ENCODE data around the gene CBX3. TPM values are rescaled to one million over a fixed set of nuclear protein-coding genes. Genes with fewer than 3 reads are reported as not detected.
"Not testable (repeated sequence)": the region's sequence is repeated elsewhere in the genome, so short reads cannot be mapped to it uniquely, and the experiment has no call there.

Gene CBX3
- total RNA-seq = 104 and 107 TPM in 2 replicates

GRCh38 chr7:26201247-26202018 lies at the start of gene CBX3:
Gene CBX3, plus strand, starts transcription at chr7:26201745. Its CDS starts 1,254 bp downstream, at chr7:26202999.
- Histone ChIP-seq H3K36me3 (ENCODE audit: control insufficient read depth, insufficient read depth, low read length) (peaks cover 2% of the 10 kb centered on the region), H3K4me3 (ENCODE audit: low read depth, low read length) (peak within 1 kb of the TSS; percentile 100), H3K27me3 (ENCODE audit: control insufficient read depth, insufficient read depth, low read length) (no peaks in the 10 kb centered on the region)
- no peak for DNase-seq (ENCODE audit: low read depth)
- TF ChIP-seq CTCF (IDR thresholded peaks at IDR 0.05; ENCODE audit: insufficient read depth, low read length, poor library complexity, severe bottlenecking) = no peak

GRCh38 chr7:26151953-26152781 lies 49.4 kb upstream of the CBX3 start, which contains the start of gene NFE2L3:
Gene NFE2L3, plus strand, starts transcription at chr7:26152198. Its CDS starts 301 bp downstream, at chr7:26152499.
- no peak for TF ChIP-seq CTCF (IDR thresholded peaks at IDR 0.05; ENCODE audit: insufficient read depth, low read length, poor library complexity, severe bottlenecking)
- DNase-seq (ENCODE audit: low read depth) = no peak
- Histone ChIP-seq H3K4me3 (ENCODE audit: low read depth, low read length) (peak within 1 kb of the TSS; percentile 50), H3K27me3 (ENCODE audit: control insufficient read depth, insufficient read depth, low read length) (no peaks in the 10 kb centered on the region), H3K36me3 (ENCODE audit: control insufficient read depth, insufficient read depth, low read length) (no peaks in the 10 kb centered on the region)

- peak overlapping the region; percentile 50 for H3K4me3 ChIP-seq (ENCODE audit: low read depth, low read length)
- not testable (repeated sequence) for H3K27me3 ChIP-seq (ENCODE audit: control insufficient read depth, insufficient read depth, low read length); H3K36me3 ChIP-seq (ENCODE audit: control insufficient read depth, insufficient read depth, low read length); DNase-seq (ENCODE audit: low read depth)
Measured at GRCh38 chr7:26152782-26153240, 48.7 kb upstream of the CBX3 start.

GRCh38 chr7:26153241-26153822 lies 48.2 kb upstream of the CBX3 start:
- TF ChIP-seq CTCF (IDR thresholded peaks at IDR 0.05; ENCODE audit: insufficient read depth, low read length, poor library complexity, severe bottlenecking) = peak; percentile 20
- Histone ChIP-seq H3K36me3 (ENCODE audit: control insufficient read depth, insufficient read depth, low read length) (no peaks in the 10 kb centered on the region), H3K4me3 (ENCODE audit: low read depth, low read length) (peak overlapping the region; percentile 50), H3K27me3 (ENCODE audit: control insufficient read depth, insufficient read depth, low read length) (no peaks in the 10 kb centered on the region)
- DNase-seq (ENCODE audit: low read depth) = no peak

GRCh38 chr7:26153823-26154783 lies 47.4 kb upstream of the CBX3 start:
- DNase-seq (ENCODE audit: low read depth) = no peak
- Histone ChIP-seq H3K4me3 (ENCODE audit: low read depth, low read length) (peak overlapping the region; percentile 50), H3K36me3 (ENCODE audit: control insufficient read depth, insufficient read depth, low read length) (no peaks in the 10 kb centered on the region), H3K27me3 (ENCODE audit: control insufficient read depth, insufficient read depth, low read length) (no peaks in the 10 kb centered on the region)
- no peak for TF ChIP-seq CTCF (IDR thresholded peaks at IDR 0.05; ENCODE audit: insufficient read depth, low read length, poor library complexity, severe bottlenecking)
